GM23338 (cell line): ENCODE data around the gene PUDP.

Experiments used
- EZH2 ChIP-seq: fragments of 200-600 bp; sonication (generic); IDR thresholded peaks from one replicate; pipeline ENCODE4 v1.8.0; 2017; ENCODE audit warnings: antibody characterized with exemption, mild to moderate bottlenecking, low read depth; ENCODE audit not compliant: unreplicated experiment
- EZH2phosphoT487 ChIP-seq: fragments of 200-600 bp; sonication (generic); IDR thresholded peaks from one replicate; pipeline ENCODE4 v1.8.1; 2018; ENCODE audit warnings: antibody characterized with exemption; ENCODE audit not compliant: unreplicated experiment
- JUNB ChIP-seq: IDR thresholded peaks from one replicate; pipeline ENCODE4 v1.6.1; 2016; ENCODE audit warnings: antibody characterized with exemption; ENCODE audit not compliant: unreplicated experiment
- POLR2AphosphoS5 ChIP-seq: IDR thresholded peaks from 2 replicates; pipeline ENCODE4 v1.6.1; 2016; ENCODE audit warnings: antibody characterized with exemption, low read depth
- STAT1 ChIP-seq: IDR thresholded peaks from one replicate; pipeline ENCODE4 v1.6.1; 2016; ENCODE audit warnings: antibody characterized with exemption; ENCODE audit not compliant: unreplicated experiment
- ZNF331 ChIP-seq: fragments of 250-450 bp; sonication (Bioruptor Pico); IDR thresholded peaks from 2 replicates; pipeline ENCODE4 v1.5.0; 2020; ENCODE audit warnings: low read depth, mild to moderate bottlenecking, moderate library complexity
- TF ChIP-seq, protein P1 (sequence below), 2 experiments: fragments of 200-600 bp in 1 of 2; sonication (generic) in 1 of 2; conservative IDR thresholded peaks; 2 replicates each; pipeline versions ENCODE4 v1.5.1 to v1.6.1; 2016 to 2017; ENCODE audit warnings: antibody characterized with exemption in 2 of 2, low read depth in 2 of 2, mild to moderate bottlenecking in 2 of 2, moderate library complexity in 1 of 2
- TF ChIP-seq, protein P2 (sequence below): IDR thresholded peaks from one replicate; pipeline ENCODE4 v1.6.1; 2018; ENCODE audit warnings: antibody characterized with exemption; ENCODE audit not compliant: unreplicated experiment

DNA sequence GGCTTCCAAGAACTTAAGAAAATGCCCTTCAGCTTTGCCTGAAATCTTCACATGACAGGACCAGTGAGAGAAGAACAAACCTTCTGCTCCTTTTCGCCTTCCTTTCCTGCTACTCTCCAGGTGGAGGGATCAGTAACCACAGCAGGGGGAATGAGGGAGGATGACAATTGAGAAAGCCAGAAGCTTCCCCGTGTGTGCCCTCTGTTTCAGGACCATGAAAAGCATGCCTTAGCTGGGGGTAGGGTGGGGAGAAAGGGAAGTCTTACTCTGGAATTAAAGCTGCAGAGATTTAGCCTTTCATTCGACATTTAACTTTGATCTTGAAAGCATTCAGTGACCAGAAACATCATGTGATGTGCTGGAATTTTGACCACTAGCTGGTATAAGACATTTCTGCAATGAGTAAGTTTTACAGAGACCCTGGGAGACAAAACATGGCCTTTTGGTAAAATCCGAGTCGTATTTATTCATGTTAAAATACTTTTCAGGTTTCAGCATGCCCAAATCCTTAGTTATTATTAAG lies 10.6 kb upstream of the PUDP start:
- TF ChIP-seq, protein P1, sequence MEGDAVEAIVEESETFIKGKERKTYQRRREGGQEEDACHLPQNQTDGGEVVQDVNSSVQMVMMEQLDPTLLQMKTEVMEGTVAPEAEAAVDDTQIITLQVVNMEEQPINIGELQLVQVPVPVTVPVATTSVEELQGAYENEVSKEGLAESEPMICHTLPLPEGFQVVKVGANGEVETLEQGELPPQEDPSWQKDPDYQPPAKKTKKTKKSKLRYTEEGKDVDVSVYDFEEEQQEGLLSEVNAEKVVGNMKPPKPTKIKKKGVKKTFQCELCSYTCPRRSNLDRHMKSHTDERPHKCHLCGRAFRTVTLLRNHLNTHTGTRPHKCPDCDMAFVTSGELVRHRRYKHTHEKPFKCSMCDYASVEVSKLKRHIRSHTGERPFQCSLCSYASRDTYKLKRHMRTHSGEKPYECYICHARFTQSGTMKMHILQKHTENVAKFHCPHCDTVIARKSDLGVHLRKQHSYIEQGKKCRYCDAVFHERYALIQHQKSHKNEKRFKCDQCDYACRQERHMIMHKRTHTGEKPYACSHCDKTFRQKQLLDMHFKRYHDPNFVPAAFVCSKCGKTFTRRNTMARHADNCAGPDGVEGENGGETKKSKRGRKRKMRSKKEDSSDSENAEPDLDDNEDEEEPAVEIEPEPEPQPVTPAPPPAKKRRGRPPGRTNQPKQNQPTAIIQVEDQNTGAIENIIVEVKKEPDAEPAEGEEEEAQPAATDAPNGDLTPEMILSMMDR (conservative IDR thresholded peaks at IDR 0.05; ENCODE audit: low read depth in 2 of 2) = no peak
- TF ChIP-seq EZH2 = no peak
- no peak for TF ChIP-seq JUNB
- no peak for TF ChIP-seq POLR2AphosphoS5
- TF ChIP-seq STAT1 = no peak
- TF ChIP-seq ZNF331 (CRISPR knock-in tag) = no peak
- no peak for TF ChIP-seq EZH2phosphoT487
- TF ChIP-seq, protein P2, sequence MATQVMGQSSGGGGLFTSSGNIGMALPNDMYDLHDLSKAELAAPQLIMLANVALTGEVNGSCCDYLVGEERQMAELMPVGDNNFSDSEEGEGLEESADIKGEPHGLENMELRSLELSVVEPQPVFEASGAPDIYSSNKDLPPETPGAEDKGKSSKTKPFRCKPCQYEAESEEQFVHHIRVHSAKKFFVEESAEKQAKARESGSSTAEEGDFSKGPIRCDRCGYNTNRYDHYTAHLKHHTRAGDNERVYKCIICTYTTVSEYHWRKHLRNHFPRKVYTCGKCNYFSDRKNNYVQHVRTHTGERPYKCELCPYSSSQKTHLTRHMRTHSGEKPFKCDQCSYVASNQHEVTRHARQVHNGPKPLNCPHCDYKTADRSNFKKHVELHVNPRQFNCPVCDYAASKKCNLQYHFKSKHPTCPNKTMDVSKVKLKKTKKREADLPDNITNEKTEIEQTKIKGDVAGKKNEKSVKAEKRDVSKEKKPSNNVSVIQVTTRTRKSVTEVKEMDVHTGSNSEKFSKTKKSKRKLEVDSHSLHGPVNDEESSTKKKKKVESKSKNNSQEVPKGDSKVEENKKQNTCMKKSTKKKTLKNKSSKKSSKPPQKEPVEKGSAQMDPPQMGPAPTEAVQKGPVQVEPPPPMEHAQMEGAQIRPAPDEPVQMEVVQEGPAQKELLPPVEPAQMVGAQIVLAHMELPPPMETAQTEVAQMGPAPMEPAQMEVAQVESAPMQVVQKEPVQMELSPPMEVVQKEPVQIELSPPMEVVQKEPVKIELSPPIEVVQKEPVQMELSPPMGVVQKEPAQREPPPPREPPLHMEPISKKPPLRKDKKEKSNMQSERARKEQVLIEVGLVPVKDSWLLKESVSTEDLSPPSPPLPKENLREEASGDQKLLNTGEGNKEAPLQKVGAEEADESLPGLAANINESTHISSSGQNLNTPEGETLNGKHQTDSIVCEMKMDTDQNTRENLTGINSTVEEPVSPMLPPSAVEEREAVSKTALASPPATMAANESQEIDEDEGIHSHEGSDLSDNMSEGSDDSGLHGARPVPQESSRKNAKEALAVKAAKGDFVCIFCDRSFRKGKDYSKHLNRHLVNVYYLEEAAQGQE = peak; percentile 33
